ENCODE results near the gene DLX1. TPM values are rescaled to one million over a fixed set of nuclear protein-coding genes. Genes with fewer than 3 reads are reported as not detected.

DLX1 gene
- total and polyA plus RNA-seq, 2 of the 8 experiments (the other 6 are each of a cell fraction or from before 2014, with no cell fraction given), result 0.11 TPM; not detected in 1

- no peak overlapping the region for H3K14ac ChIP-seq (ENCODE audit: insufficient read length)
- TF ChIP-seq RNF2 (IDR thresholded peaks at IDR 0.05; ENCODE audit: borderline replicate concordance, low read depth, low read length, missing control alignments, poor library complexity, severe bottlenecking), result peak; percentile 78
- no peak for TF ChIP-seq FOSL1 (IDR thresholded peaks at IDR 0.05; ENCODE audit: insufficient read depth, low read depth, low read length)
- peak; percentile 20 for TF ChIP-seq KDM4A (IDR thresholded peaks at IDR 0.05; ENCODE audit: low read depth, low read length, severe bottlenecking)
- TF ChIP-seq HDAC2 (IDR thresholded peaks at IDR 0.05; ENCODE audit: borderline replicate concordance in 1 of 2, low read depth in 2 of 2, low read length in 2 of 2), result no peak
- TF ChIP-seq MAX (IDR thresholded peaks at IDR 0.05), result peak; percentile 40; the same call in 1 of the 2 replicates
- TF ChIP-seq E2F6 (IDR thresholded peaks at IDR 0.05), result peak; percentile 19; the same call in 1 of the 2 replicates
- 0 out of 2 replicates have a peak overlapping the region, but pooled peaks have one; percentile 11 for H2BK12ac ChIP-seq (ENCODE audit: low read depth, low read length)
- no peaks in the 10 kb centered on the region for H3K79me1 ChIP-seq (ENCODE audit: low read depth, low read length)
- WGBS, 2 experiments (ENCODE audit: extremely low coverage in 1 of 2, insufficient coverage in 1 of 2, insufficient read length in 1 of 2, insufficient replicate concordance in 2 of 2, low coverage in 1 of 2, low lambda C conversion rate in 2 of 2, missing lambda C conversion rate in 1 of 2), result 6% methylated on average over 22 of the region's 29 CpGs; no CpG with 5 or more reads in 1 of the 2 experiments
- no peak overlapping the region for H3K4ac ChIP-seq (replicated peaks; ENCODE audit: insufficient read length, low read depth, low read length)
- no peak overlapping the region for H3K9ac ChIP-seq (replicated peaks in 1 of 4; ENCODE audit: extremely low read depth in 1 of 4, low read depth in 3 of 4, low read length in 3 of 4)
- H3K36me3 ChIP-seq (ENCODE audit: control insufficient read depth in 2 of 4, insufficient read depth in 4 of 4, low read length in 3 of 4), result no peaks in the 10 kb centered on the region
- peaks cover 57 to 76% (median 69%) of the 10 kb centered on the region in 4 experiments for H3K27me3 ChIP-seq (replicated peaks in 1 of 4; ENCODE audit: control insufficient read depth in 3 of 4, extremely low read depth in 1 of 4, insufficient read depth in 3 of 4, low read length in 3 of 4)
- no peak overlapping the region for H2BK15ac ChIP-seq (ENCODE audit: low read length)
- no peak overlapping the region for H2BK120ac ChIP-seq (replicated peaks; ENCODE audit: low read depth, low read length)
- H3K4me2 ChIP-seq (ENCODE audit: insufficient read depth in 1 of 2, low read depth in 2 of 2, low read length in 2 of 2), result peak overlapping the region; percentile 65 to 87
- no peak overlapping the region for H3K18ac ChIP-seq (ENCODE audit: extremely low read depth, low read length)
- POLR2A ChIA-PET (ENCODE audit: partially characterized antibody), result interaction anchor here (0.9 to 16.0 kb wide), 3 partner anchors 8 to 22 kb away, joined by 3 to 184 read pairs (median 5); partner anchors contain the start of gene DLX1
- H4K8ac ChIP-seq (ENCODE audit: extremely low read depth, insufficient read depth, low read length), result no peak overlapping the region
- peak overlapping the region; percentile 67; the same call in 1 of the 2 replicates for H2AFZ ChIP-seq (ENCODE audit: low read length)
- no peak overlapping the region for H4K91ac ChIP-seq (replicated peaks; ENCODE audit: insufficient read length, low read length)
- H3K23me2 ChIP-seq (ENCODE audit: low read depth, low read length), result peaks cover 8% of the 10 kb centered on the region; the same call in 1 of the 2 replicates
- no peak overlapping the region for H3K23ac ChIP-seq (ENCODE audit: insufficient read length)
- no peak overlapping the region for H3K56ac ChIP-seq (replicated peaks; ENCODE audit: insufficient read length, low read depth, low read length)
- H3K4me1 ChIP-seq (replicated peaks in 1 of 4; ENCODE audit: control insufficient read depth in 3 of 4, insufficient read depth in 4 of 4, low read length in 3 of 4), result peaks cover 4 to 25% (median 14%) of the 10 kb centered on the region in 4 experiments; a peak in 6 of 7 replicates
- no peak overlapping the region for H2BK5ac ChIP-seq (ENCODE audit: low read depth, low read length)
- H3K27ac ChIP-seq (ENCODE audit: low read depth, low read length), result no peak overlapping the region
- H4K20me1 ChIP-seq (replicated peaks in 1 of 2; ENCODE audit: control insufficient read depth in 1 of 2, insufficient read depth in 2 of 2, low read length in 2 of 2), result peaks cover 4 to 7% of the 10 kb centered on the region in 2 experiments
- H2AK5ac ChIP-seq (ENCODE audit: low read depth, low read length), result no peak overlapping the region
- DNase-seq (ENCODE audit: low read depth in 1 of 2, low spot score in 2 of 2), result no peak
- H2BK20ac ChIP-seq (ENCODE audit: low read length), result peak overlapping the region; percentile 40; the same call in 1 of the 2 replicates
- no peaks in the 10 kb centered on the region for H3K9me3 ChIP-seq (ENCODE audit: insufficient read depth in 2 of 2, low read depth in 1 of 2, low read length in 1 of 2)
- no peaks in the 10 kb centered on the region for H3K79me2 ChIP-seq (ENCODE audit: control insufficient read depth in 1 of 2, insufficient read depth in 2 of 2, low read length in 2 of 2)
- FAIRE-seq, result no peak
- H4K5ac ChIP-seq (ENCODE audit: insufficient read length, low read depth, low read length), result no peak overlapping the region
- H3K4me3 ChIP-seq (ENCODE audit: extremely low read depth in 1 of 4, insufficient read depth in 2 of 4, low read depth in 3 of 4, low read length in 4 of 4), result peak overlapping the region in 3 of 4 experiments; percentile 23 to 55 (median 38); a peak in 6 of 8 replicates
- CTCF ChIA-PET (ENCODE audit: partially characterized antibody), result interaction anchor here (1.4 to 11.7 kb wide), 4 partner anchors 18 to 511 kb away, joined by 4 to 198 read pairs (median 47); partner anchors contain the start of gene DLX1
These were observed 24.1 kb downstream of the DLX1 start for GRCh38 chr2:172109256-172109987.

Data from H1 (cell line).